ENCODE measurements around the gene CDK5RAP1.
"Not testable (repeated sequence)": the region's sequence is repeated elsewhere in the genome, so short reads cannot be mapped to it uniquely, and the experiment has no call there.

GRCh38 chr20:33423875-33424274, 22.6 kb upstream of the CDK5RAP1 start:
- TF ChIP-seq, protein P1, sequence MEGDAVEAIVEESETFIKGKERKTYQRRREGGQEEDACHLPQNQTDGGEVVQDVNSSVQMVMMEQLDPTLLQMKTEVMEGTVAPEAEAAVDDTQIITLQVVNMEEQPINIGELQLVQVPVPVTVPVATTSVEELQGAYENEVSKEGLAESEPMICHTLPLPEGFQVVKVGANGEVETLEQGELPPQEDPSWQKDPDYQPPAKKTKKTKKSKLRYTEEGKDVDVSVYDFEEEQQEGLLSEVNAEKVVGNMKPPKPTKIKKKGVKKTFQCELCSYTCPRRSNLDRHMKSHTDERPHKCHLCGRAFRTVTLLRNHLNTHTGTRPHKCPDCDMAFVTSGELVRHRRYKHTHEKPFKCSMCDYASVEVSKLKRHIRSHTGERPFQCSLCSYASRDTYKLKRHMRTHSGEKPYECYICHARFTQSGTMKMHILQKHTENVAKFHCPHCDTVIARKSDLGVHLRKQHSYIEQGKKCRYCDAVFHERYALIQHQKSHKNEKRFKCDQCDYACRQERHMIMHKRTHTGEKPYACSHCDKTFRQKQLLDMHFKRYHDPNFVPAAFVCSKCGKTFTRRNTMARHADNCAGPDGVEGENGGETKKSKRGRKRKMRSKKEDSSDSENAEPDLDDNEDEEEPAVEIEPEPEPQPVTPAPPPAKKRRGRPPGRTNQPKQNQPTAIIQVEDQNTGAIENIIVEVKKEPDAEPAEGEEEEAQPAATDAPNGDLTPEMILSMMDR (IDR thresholded peaks at IDR 0.05) = not testable (repeated sequence)
- TF ChIP-seq EP300, POLR2A (IDR thresholded peaks at IDR 0.05): not testable (repeated sequence)
